Measurements from ENCODE around the gene PSKH1.

Gene PSKH1

DNA sequence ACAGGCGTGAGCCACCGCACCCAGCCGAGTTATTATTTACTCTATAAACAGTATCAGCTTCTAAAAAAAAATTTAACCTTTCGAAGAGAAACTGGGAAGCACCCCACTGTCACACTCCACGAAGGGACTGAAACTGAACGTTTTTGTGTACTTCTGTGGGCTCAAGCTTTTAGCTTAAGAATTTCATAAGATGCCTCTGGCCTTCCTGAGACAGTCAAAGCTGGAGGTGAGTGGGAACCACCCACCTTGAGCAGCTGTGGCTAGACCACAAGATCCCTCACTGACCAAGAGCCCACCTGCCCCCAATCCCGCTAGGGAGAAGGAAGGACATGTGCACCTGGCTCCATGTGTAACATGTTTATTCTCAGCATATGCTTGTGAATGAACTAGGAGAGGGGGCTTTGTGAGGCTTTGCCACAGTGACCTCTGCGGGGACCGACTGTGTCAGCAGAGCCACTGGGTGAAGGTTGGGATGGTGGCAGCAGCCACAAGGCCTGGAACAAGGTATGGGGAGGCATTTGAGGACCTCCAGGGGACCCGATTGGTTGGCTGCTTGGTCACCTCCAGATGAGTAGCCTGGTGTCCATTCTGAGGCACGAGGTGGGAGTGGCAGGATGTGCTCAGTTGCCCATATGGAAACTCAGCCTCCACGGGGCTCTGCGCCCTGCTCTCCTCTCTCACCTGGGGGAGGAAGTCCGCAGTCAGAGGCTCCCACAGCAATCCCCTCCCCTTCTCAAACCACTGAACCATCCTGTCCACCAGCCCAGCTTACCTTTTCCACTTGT is 82.5 kb downstream of the PSKH1 start:
- no peak for DNase-seq (ENCODE audit: low read depth)
- no peak overlapping the region for H3K4me3 ChIP-seq (ENCODE audit: low read depth, low read length)
- no peak for TF ChIP-seq CTCF (IDR thresholded peaks at IDR 0.05; ENCODE audit: control insufficient read depth, extremely low read depth, insufficient read depth)

DNA sequence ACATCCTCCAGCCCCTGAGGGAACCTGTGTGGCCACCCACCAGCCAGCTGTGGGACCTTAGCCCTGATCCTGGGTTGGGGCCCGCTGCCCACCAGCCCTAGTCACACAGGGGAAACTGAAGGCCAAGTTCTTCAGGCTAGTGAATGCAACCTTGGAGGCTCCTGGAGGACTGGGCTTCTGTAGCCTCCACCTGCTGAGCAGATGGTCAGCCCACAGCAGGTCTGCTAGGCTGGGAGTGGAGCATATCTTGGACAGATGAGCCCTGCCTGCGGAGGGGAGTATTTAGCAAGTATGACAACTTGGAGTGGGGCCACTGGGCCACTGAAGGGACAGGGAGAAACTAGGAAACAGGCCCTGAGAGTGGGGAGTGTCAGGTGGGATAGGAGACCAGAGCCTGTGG is 83.2 kb downstream of the PSKH1 start:
- H3K4me3 ChIP-seq (ENCODE audit: low read depth, low read length): no peak overlapping the region
- DNase-seq (ENCODE audit: low read depth): no peak
- TF ChIP-seq CTCF (IDR thresholded peaks at IDR 0.05; ENCODE audit: control insufficient read depth, extremely low read depth, insufficient read depth): no peak

DNA sequence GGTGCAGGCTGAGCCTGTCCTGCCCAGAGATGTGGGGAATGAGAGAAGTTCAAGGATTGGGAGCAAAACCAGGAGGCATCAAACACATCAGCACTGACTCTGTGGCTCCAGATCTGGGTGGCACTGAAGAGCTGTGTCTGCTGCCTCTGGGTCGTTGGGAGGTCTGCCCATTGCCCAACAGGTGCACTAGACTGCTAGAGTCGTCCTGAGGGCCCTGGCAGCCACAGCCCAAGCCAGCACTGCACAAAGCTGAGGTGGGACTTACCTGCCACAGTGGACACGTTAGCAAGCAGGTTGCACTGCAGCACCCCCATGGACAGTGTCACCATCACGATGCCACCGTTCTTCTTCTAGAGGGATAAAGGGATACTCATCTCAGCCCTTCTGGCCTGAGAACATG is 84.0 kb downstream of the PSKH1 start:
- DNase-seq (ENCODE audit: low read depth): no peak
- TF ChIP-seq CTCF (IDR thresholded peaks at IDR 0.05; ENCODE audit: control insufficient read depth, extremely low read depth, insufficient read depth): no peak
- H3K4me3 ChIP-seq (ENCODE audit: low read depth, low read length): no peak overlapping the region

DNA sequence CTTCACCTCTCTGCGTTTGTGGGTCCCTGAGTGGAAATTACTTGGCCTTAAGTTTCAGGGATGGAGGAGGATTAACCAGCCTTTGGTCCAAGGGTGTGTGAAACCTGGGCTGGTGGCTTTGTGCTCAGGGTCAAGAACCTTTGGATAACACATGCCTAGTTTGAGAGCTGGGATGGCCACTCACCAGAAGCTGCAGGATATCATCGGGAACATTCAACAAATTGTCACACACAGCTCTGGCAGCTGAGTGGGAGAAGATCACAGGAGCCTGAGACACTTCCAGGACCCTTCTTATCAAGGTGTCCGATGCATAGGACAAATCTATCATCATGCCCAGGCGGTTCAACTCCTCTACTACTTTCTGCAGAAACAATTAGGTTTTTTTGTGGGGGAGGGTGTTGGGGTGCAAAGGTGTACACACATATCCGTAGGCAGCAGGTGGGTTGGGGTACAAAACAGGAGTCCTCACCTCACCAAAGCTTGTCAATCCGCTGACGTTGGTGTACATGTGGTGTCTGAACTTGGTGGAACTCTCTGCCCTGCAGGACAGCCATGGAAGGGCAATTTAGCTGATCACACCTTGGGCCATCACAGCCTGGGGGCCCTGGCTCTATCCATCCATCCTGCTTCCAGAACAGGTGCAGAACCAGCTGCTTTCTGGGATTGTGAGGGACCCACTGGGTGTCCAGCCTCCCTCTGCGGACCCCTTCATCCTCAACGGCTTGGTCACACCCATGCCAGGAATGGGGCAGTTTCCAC is 84.6 kb downstream of the PSKH1 start:
- TF ChIP-seq CTCF (IDR thresholded peaks at IDR 0.05; ENCODE audit: control insufficient read depth, extremely low read depth, insufficient read depth): no peak
- no peak overlapping the region for H3K4me3 ChIP-seq (ENCODE audit: low read depth, low read length)
- DNase-seq (ENCODE audit: low read depth): no peak
